ENCODE measurements around the gene MICA.
"Not testable (repeated sequence)": the region's sequence is repeated elsewhere in the genome, so short reads cannot be mapped to it uniquely, and the experiment has no call there.

MICA gene

GRCh38 chr6:31394381-31394780 is 9.0 kb upstream of the MICA start:
- H3K23ac ChIP-seq (ENCODE audit: low read length) = no peak overlapping the region
- DNase-seq = no peak
- no peak overlapping the region for H2BK12ac ChIP-seq (ENCODE audit: low read length)
- no peak overlapping the region for H2BK120ac ChIP-seq (ENCODE audit: insufficient read depth, low read length, poor library complexity)
- H3K4me1 ChIP-seq (ENCODE audit: control insufficient read depth in 1 of 2, insufficient read depth in 2 of 2, low read length in 2 of 2) = no peaks in the 10 kb centered on the region
- H4K12ac ChIP-seq (ENCODE audit: low read depth, low read length) = no peak overlapping the region
- H3K36me3 ChIP-seq (ENCODE audit: control insufficient read depth in 1 of 2, insufficient read depth in 2 of 2, low read length in 2 of 2) = peaks cover 0 to 1% of the 10 kb centered on the region in 2 experiments
- no peak overlapping the region for H2AFZ ChIP-seq (ENCODE audit: insufficient read depth, low read length, poor library complexity)
- no peak overlapping the region for H4K91ac ChIP-seq (ENCODE audit: low read depth, low read length)
- H4K8ac ChIP-seq (ENCODE audit: low read depth, low read length) = no peak overlapping the region
- no peak overlapping the region for H2BK5ac ChIP-seq (ENCODE audit: low read depth, low read length, poor library complexity)
- WGBS (ENCODE audit: extremely low coverage, insufficient coverage, insufficient read length) = no CpG with 5 or more reads among the region's 4 CpGs
- H3K9ac ChIP-seq (ENCODE audit: low read length) = no peak overlapping the region
- H3K4me3 ChIP-seq (ENCODE audit: low read depth, low read length) = no peak overlapping the region
- no peaks in the 10 kb centered on the region for H3K79me2 ChIP-seq (ENCODE audit: control insufficient read depth, insufficient read depth, low read length, poor library complexity)
- no peak overlapping the region for H3K27ac ChIP-seq (ENCODE audit: low read depth, low read length)
- H2AK5ac ChIP-seq (ENCODE audit: low read length) = no peak overlapping the region
- no peak overlapping the region for H3K4ac ChIP-seq (ENCODE audit: low read depth, low read length)
- no peaks in the 10 kb centered on the region for H3K9me3 ChIP-seq (ENCODE audit: insufficient read depth, low read depth, low read length)
- no peaks in the 10 kb centered on the region for H3K27me3 ChIP-seq (ENCODE audit: insufficient read depth, low read length)
- H3K18ac ChIP-seq (ENCODE audit: low read length) = no peak overlapping the region
- no peak overlapping the region for H3K14ac ChIP-seq (ENCODE audit: low read length)
- H3K79me1 ChIP-seq (ENCODE audit: low read length) = no peaks in the 10 kb centered on the region
- H3K4me2 ChIP-seq (ENCODE audit: low read length) = no peak overlapping the region

GRCh38 chr6:31395832-31396231 is 7.6 kb upstream of the MICA start:
- Histone ChIP-seq H2AFZ (ENCODE audit: insufficient read depth, low read length, poor library complexity) (no peak overlapping the region), H3K27ac (ENCODE audit: low read depth, low read length) (no peak overlapping the region), H4K12ac (ENCODE audit: low read depth, low read length) (no peak overlapping the region), H3K79me2 (ENCODE audit: control insufficient read depth, insufficient read depth, low read length, poor library complexity) (no peaks in the 10 kb centered on the region), H2BK5ac (ENCODE audit: low read depth, low read length, poor library complexity) (no peak overlapping the region), H4K91ac (ENCODE audit: low read depth, low read length) (no peak overlapping the region), H3K9me3 (ENCODE audit: insufficient read depth, low read depth, low read length) (no peaks in the 10 kb centered on the region), H2BK120ac (ENCODE audit: insufficient read depth, low read length, poor library complexity) (no peak overlapping the region), H3K14ac (ENCODE audit: low read length) (no peak overlapping the region), H3K9ac (ENCODE audit: low read length) (no peak overlapping the region), H3K36me3 (ENCODE audit: control insufficient read depth in 1 of 2, insufficient read depth in 2 of 2, low read length in 2 of 2) (peaks cover 0 to 1% of the 10 kb centered on the region in 2 experiments), H3K4ac (ENCODE audit: low read depth, low read length) (no peak overlapping the region), H3K79me1 (ENCODE audit: low read length) (peaks cover 1% of the 10 kb centered on the region), H2AK5ac (ENCODE audit: low read length) (no peak overlapping the region), H2BK12ac (ENCODE audit: low read length) (no peak overlapping the region), H3K18ac (ENCODE audit: low read length) (no peak overlapping the region), H3K4me3 (ENCODE audit: low read depth, low read length) (no peak overlapping the region), H3K27me3 (ENCODE audit: insufficient read depth, low read length) (no peaks in the 10 kb centered on the region), H3K23ac (ENCODE audit: low read length) (no peak overlapping the region), H4K8ac (ENCODE audit: low read depth, low read length) (no peak overlapping the region), H3K4me2 (ENCODE audit: low read length) (no peak overlapping the region), H3K4me1 (ENCODE audit: control insufficient read depth in 1 of 2, insufficient read depth in 2 of 2, low read length in 2 of 2) (peaks cover 0 to under 1% of the 10 kb centered on the region in 2 experiments)
- no CpG with 5 or more reads among the region's 7 CpGs for WGBS (ENCODE audit: extremely low coverage, insufficient coverage, insufficient read length)
- no peak for DNase-seq

GRCh38 chr6:31396422-31397152 is 6.8 kb upstream of the MICA start:
- peak; percentile 71 to 93 for DNase-seq
- no peak overlapping the region for H4K8ac ChIP-seq (ENCODE audit: low read depth, low read length)
- no peak overlapping the region for H2AFZ ChIP-seq (ENCODE audit: insufficient read depth, low read length, poor library complexity)
- no peak overlapping the region for H2BK5ac ChIP-seq (ENCODE audit: low read depth, low read length, poor library complexity)
- H3K4ac ChIP-seq (ENCODE audit: low read depth, low read length) = no peak overlapping the region
- no peak overlapping the region for H2BK120ac ChIP-seq (ENCODE audit: insufficient read depth, low read length, poor library complexity)
- no peaks in the 10 kb centered on the region for H3K79me2 ChIP-seq (ENCODE audit: control insufficient read depth, insufficient read depth, low read length, poor library complexity)
- no peaks in the 10 kb centered on the region for H3K27me3 ChIP-seq (ENCODE audit: insufficient read depth, low read length)
- H3K36me3 ChIP-seq (ENCODE audit: control insufficient read depth in 1 of 2, insufficient read depth in 2 of 2, low read length in 2 of 2) = peaks cover 0 to 1% of the 10 kb centered on the region in 2 experiments
- H4K12ac ChIP-seq (ENCODE audit: low read depth, low read length) = no peak overlapping the region
- H3K23ac ChIP-seq (ENCODE audit: low read length) = no peak overlapping the region
- H3K9ac ChIP-seq (ENCODE audit: low read length) = no peak overlapping the region
- WGBS (ENCODE audit: extremely low coverage, insufficient coverage, insufficient read length) = no CpG with 5 or more reads among the region's 11 CpGs
- no peak overlapping the region for H3K4me2 ChIP-seq (ENCODE audit: low read length)
- no peaks in the 10 kb centered on the region for H3K9me3 ChIP-seq (ENCODE audit: insufficient read depth, low read depth, low read length)
- H2BK12ac ChIP-seq (ENCODE audit: low read length) = no peak overlapping the region
- no peak overlapping the region for H3K18ac ChIP-seq (ENCODE audit: low read length)
- H3K14ac ChIP-seq (ENCODE audit: low read length) = no peak overlapping the region
- no peak overlapping the region for H3K27ac ChIP-seq (ENCODE audit: low read depth, low read length)
- H3K4me1 ChIP-seq (ENCODE audit: control insufficient read depth in 1 of 2, insufficient read depth in 2 of 2, low read length in 2 of 2) = peaks cover 0 to 2% of the 10 kb centered on the region in 2 experiments
- H3K79me1 ChIP-seq (ENCODE audit: low read length) = peaks cover 1% of the 10 kb centered on the region
- no peak overlapping the region for H4K91ac ChIP-seq (ENCODE audit: low read depth, low read length)
- H2AK5ac ChIP-seq (ENCODE audit: low read length) = no peak overlapping the region
- H3K4me3 ChIP-seq (ENCODE audit: low read depth, low read length) = no peak overlapping the region

- no CpG with 5 or more reads among the region's 8 CpGs for WGBS (ENCODE audit: extremely low coverage, insufficient coverage, insufficient read length)
- not testable (repeated sequence) for H3K36me3 ChIP-seq (ENCODE audit: control insufficient read depth in 1 of 2, insufficient read depth in 2 of 2, low read length in 2 of 2)
These were observed 6.3 kb upstream of the MICA start for GRCh38 chr6:31397153-31397499.

More at GRCh38 chr6:31397153-31397499, 6.3 kb upstream of the MICA start:
- not testable (repeated sequence) for DNase-seq; H2AK5ac ChIP-seq (ENCODE audit: low read length); H4K8ac ChIP-seq (ENCODE audit: low read depth, low read length); H2AFZ ChIP-seq (ENCODE audit: insufficient read depth, low read length, poor library complexity); H2BK5ac ChIP-seq (ENCODE audit: low read depth, low read length, poor library complexity); H3K4ac ChIP-seq (ENCODE audit: low read depth, low read length); H3K9me3 ChIP-seq (ENCODE audit: insufficient read depth, low read depth, low read length); H3K14ac ChIP-seq (ENCODE audit: low read length); H2BK12ac ChIP-seq (ENCODE audit: low read length); H3K18ac ChIP-seq (ENCODE audit: low read length); H3K4me2 ChIP-seq (ENCODE audit: low read length); H2BK120ac ChIP-seq (ENCODE audit: insufficient read depth, low read length, poor library complexity); H3K79me2 ChIP-seq (ENCODE audit: control insufficient read depth, insufficient read depth, low read length, poor library complexity); H3K27ac ChIP-seq (ENCODE audit: low read depth, low read length); H4K91ac ChIP-seq (ENCODE audit: low read depth, low read length); H3K4me1 ChIP-seq (ENCODE audit: control insufficient read depth in 1 of 2, insufficient read depth in 2 of 2, low read length in 2 of 2); H3K23ac ChIP-seq (ENCODE audit: low read length); H3K79me1 ChIP-seq (ENCODE audit: low read length); H3K4me3 ChIP-seq (ENCODE audit: low read depth, low read length); H4K12ac ChIP-seq (ENCODE audit: low read depth, low read length); H3K9ac ChIP-seq (ENCODE audit: low read length); H3K27me3 ChIP-seq (ENCODE audit: insufficient read depth, low read length)
